ENCODE data around the gene CNN2.

Gene CNN2

DNA sequence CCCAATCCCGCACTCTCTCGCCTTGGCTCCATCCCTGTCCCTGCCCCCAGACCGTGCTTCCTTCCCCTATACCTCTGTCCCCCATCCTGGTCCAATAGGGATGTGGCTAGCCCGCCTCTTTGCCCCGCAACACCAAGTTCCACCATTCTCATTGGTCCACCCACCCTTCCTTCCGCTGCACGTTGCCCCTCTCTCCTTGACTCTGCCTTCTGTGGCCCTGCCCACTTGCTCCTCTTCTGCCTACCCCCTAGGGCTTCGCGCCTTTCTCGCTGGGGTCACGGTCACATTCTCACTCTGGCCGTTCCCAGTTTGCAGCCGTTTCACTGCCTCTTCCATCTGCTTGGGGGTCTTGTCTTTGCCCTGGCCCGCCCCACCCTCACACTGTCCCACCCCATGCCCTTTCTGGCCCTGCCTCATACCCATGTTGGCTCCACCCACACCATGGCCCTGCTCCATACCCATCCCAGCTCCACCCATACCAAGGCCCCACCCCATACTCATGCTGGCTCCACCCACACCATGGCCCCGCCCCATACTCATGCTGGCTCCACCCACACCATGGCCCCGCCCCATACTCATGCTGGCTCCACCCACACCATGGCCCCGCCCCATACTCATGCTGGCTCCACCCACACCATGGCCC, 36.1 kb downstream of the CNN2 start:
- no peak overlapping the region for H3K4me3 ChIP-seq (ENCODE audit: low read depth, low read length)
- in situ Hi-C loops (cut with HindIII; ENCODE audit: low sequenced_read_pairs): no loop called here
- no peak for DNase-seq (ENCODE audit: low read depth)
- TF ChIP-seq CTCF (IDR thresholded peaks at IDR 0.05; ENCODE audit: low read depth, low read length, missing control alignments): no peak

DNA sequence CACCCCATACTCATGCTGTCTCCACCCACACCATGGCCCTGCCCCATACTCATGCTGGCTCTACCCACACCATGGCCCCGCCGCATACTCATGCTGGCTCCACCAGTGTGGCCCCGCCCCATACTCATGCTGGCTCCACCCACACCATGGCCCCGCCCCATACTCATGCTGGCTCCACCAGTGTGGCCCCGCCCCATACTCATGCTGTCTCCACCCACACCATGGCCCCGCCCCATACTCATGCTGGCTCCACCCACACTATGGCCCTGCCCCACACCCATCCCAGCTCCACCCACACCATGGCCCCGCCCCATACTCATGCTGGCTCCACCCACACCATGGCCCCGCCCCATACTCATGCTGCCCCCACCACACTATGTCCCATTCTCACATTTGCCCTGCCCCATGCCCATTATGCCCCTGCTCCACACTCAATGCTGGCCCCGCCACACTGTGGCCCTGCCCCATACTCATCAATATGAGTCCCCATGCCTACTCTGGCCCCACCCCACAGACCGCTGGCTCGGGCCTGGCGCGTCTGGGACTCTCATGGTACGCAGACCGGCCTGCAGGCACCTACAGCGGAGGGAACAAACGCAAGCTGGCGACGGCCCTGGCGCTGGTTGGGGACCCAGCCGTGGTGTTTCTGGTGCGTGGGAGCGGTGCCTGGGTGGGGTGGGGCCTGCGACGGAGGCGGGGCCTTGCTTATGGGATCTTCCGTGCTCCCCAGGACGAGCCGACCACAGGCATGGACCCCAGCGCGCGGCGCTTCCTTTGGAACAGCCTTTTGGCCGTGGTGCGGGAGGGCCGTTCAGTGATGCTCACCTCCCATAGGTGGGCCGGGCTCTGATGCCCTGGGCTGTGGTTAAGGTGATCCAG, 36.9 kb downstream of the CNN2 start:
- DNase-seq (ENCODE audit: low read depth): no peak
- no peak for TF ChIP-seq CTCF (IDR thresholded peaks at IDR 0.05; ENCODE audit: low read depth, low read length, missing control alignments)
- no peak overlapping the region for H3K4me3 ChIP-seq (ENCODE audit: low read depth, low read length)
- in situ Hi-C loops (cut with HindIII; ENCODE audit: low sequenced_read_pairs): no loop called here

- no peak for TF ChIP-seq CTCF (IDR thresholded peaks at IDR 0.05; ENCODE audit: low read depth, low read length, missing control alignments)
- in situ Hi-C loops (cut with HindIII; ENCODE audit: low sequenced_read_pairs): no loop called here
- no peak overlapping the region for H3K4me3 ChIP-seq (ENCODE audit: low read depth, low read length)
- DNase-seq (ENCODE audit: low read depth): no peak
These were observed 37.7 kb downstream of the CNN2 start for GRCh38 chr19:1063909-1064660.

- TF ChIP-seq CTCF (IDR thresholded peaks at IDR 0.05; ENCODE audit: low read depth, low read length, missing control alignments): peak; percentile 72
- DNase-seq (ENCODE audit: low read depth): peak; percentile 16
- in situ Hi-C loops (cut with HindIII; ENCODE audit: low sequenced_read_pairs): no loop called here
- no peak overlapping the region for H3K4me3 ChIP-seq (ENCODE audit: low read depth, low read length)
These were observed 38.5 kb downstream of the CNN2 start for GRCh38 chr19:1064661-1065605.

GRCh38 chr19:1065606-1066109, 39.2 kb downstream of the CNN2 start:
- TF ChIP-seq CTCF (IDR thresholded peaks at IDR 0.05; ENCODE audit: low read depth, low read length, missing control alignments): no peak
- in situ Hi-C loops (cut with HindIII; ENCODE audit: low sequenced_read_pairs): no loop called here
- no peak for DNase-seq (ENCODE audit: low read depth)
- H3K4me3 ChIP-seq (ENCODE audit: low read depth, low read length): no peak overlapping the region
